Loucy (cell line): Measurements from ENCODE around the gene CACNA1C.

Experiments
- CTCF ChIP-seq: fragments of 200-600 bp; sonication (generic); conservative IDR thresholded peaks from 2 replicates; pipeline ENCODE4 v1.5.1; 2014; ENCODE audit warnings: mild to moderate bottlenecking, antibody characterized with exemption, low read length
- EZH2phosphoT487 ChIP-seq: fragments of 200-600 bp; IDR thresholded peaks from 2 replicates; pipeline ENCODE4 v1.6.1; 2018; ENCODE audit warnings: antibody characterized with exemption, mild to moderate bottlenecking, moderate library complexity, borderline replicate concordance

GRCh38 chr12:2095878-2096277 lies 43.1 kb downstream of the CACNA1C start:
- no peak for TF ChIP-seq CTCF
- no peak for TF ChIP-seq EZH2phosphoT487
